ENCODE measurements around the gene STEAP3. TPM values are rescaled to one million over a fixed set of nuclear protein-coding genes. Genes with fewer than 3 reads are reported as not detected.

The STEAP3 gene
- total RNA-seq, 1 experiment from 2014 or later: 3.4 TPM

- in situ Hi-C loops (cut with HindIII; ENCODE audit: low pct_unique_long_range_greater_than_20kb, low sequenced_read_pairs): no loop called here
- peak; percentile 47 for DNase-seq (ENCODE audit: low read depth)
Observed at GRCh38 chr2:119240311-119241204, 16.9 kb downstream of the STEAP3 start.

GRCh38 chr2:119241205-119241532 is 17.5 kb downstream of the STEAP3 start:
- in situ Hi-C loops (cut with HindIII; ENCODE audit: low pct_unique_long_range_greater_than_20kb, low sequenced_read_pairs): no loop called here
- DNase-seq (ENCODE audit: low read depth): no peak

GRCh38 chr2:119242276-119243119 is 18.9 kb downstream of the STEAP3 start:
- in situ Hi-C loops (cut with HindIII; ENCODE audit: low pct_unique_long_range_greater_than_20kb, low sequenced_read_pairs): no loop called here
- DNase-seq (ENCODE audit: low read depth): no peak

GRCh38 chr2:119243621-119244020 is 20.0 kb downstream of the STEAP3 start:
- in situ Hi-C loops (cut with HindIII; ENCODE audit: low pct_unique_long_range_greater_than_20kb, low sequenced_read_pairs): no loop called here
- DNase-seq (ENCODE audit: low read depth): no peak

GRCh38 chr2:119245076-119245840 is 21.6 kb downstream of the STEAP3 start:
- DNase-seq (ENCODE audit: low read depth): no peak
- in situ Hi-C loops (cut with HindIII; ENCODE audit: low pct_unique_long_range_greater_than_20kb, low sequenced_read_pairs): no loop called here

- in situ Hi-C loops (cut with HindIII; ENCODE audit: low pct_unique_long_range_greater_than_20kb, low sequenced_read_pairs): no loop called here
- DNase-seq (ENCODE audit: low read depth): no peak
Observed at GRCh38 chr2:119245841-119246230, 22.2 kb downstream of the STEAP3 start.

GRCh38 chr2:119246884-119247843 is 23.5 kb downstream of the STEAP3 start:
- DNase-seq (ENCODE audit: low read depth): no peak
- in situ Hi-C loops (cut with HindIII; ENCODE audit: low pct_unique_long_range_greater_than_20kb, low sequenced_read_pairs): no loop called here

GRCh38 chr2:119247844-119248271 is 24.2 kb downstream of the STEAP3 start:
- DNase-seq (ENCODE audit: low read depth): no peak
- in situ Hi-C loops (cut with HindIII; ENCODE audit: low pct_unique_long_range_greater_than_20kb, low sequenced_read_pairs): no loop called here

- no peak for DNase-seq (ENCODE audit: low read depth)
- in situ Hi-C loops (cut with HindIII; ENCODE audit: low pct_unique_long_range_greater_than_20kb, low sequenced_read_pairs): no loop called here
Observed at GRCh38 chr2:119248311-119248710, 24.7 kb downstream of the STEAP3 start.

- DNase-seq (ENCODE audit: low read depth): no peak
- in situ Hi-C loops (cut with HindIII; ENCODE audit: low pct_unique_long_range_greater_than_20kb, low sequenced_read_pairs): no loop called here
Observed at GRCh38 chr2:119248751-119249150, 25.1 kb downstream of the STEAP3 start.

GRCh38 chr2:119249311-119249710 is 25.7 kb downstream of the STEAP3 start:
- in situ Hi-C loops (cut with HindIII; ENCODE audit: low pct_unique_long_range_greater_than_20kb, low sequenced_read_pairs): no loop called here
- no peak for DNase-seq (ENCODE audit: low read depth)

- in situ Hi-C loops (cut with HindIII; ENCODE audit: low pct_unique_long_range_greater_than_20kb, low sequenced_read_pairs): no loop called here
- DNase-seq (ENCODE audit: low read depth): no peak
Observed at GRCh38 chr2:119249855-119250717, 26.5 kb downstream of the STEAP3 start.

- in situ Hi-C loops (cut with HindIII; ENCODE audit: low pct_unique_long_range_greater_than_20kb, low sequenced_read_pairs): no loop called here
- DNase-seq (ENCODE audit: low read depth): no peak
Observed at GRCh38 chr2:119250718-119251290, 27.2 kb downstream of the STEAP3 start.

GRCh38 chr2:119251652-119252051 is 28.0 kb downstream of the STEAP3 start:
- DNase-seq (ENCODE audit: low read depth): no peak
- in situ Hi-C loops (cut with HindIII; ENCODE audit: low pct_unique_long_range_greater_than_20kb, low sequenced_read_pairs): no loop called here

GRCh38 chr2:119252186-119253113 is 28.8 kb downstream of the STEAP3 start:
- peak; percentile 95 for DNase-seq (ENCODE audit: low read depth)
- in situ Hi-C loops (cut with HindIII; ENCODE audit: low pct_unique_long_range_greater_than_20kb, low sequenced_read_pairs): no loop called here
